T-cell (primary cell): Measurements from ENCODE around the gene PTPRT. TPM values are rescaled to one million over a fixed set of nuclear protein-coding genes. Genes with fewer than 3 reads are reported as not detected.

Source experiments
- ATAC-seq, 4 experiments: fragments of 200-7000 bp in 3 of 4; fragments of 150-1000 bp in 1 of 4; cut with Tn5 transposase; replicated peaks in 1 of 4; 1 replicate in 3 of 4; 2 replicates in 1 of 4; pipeline ENCODE4 v1.10.0; 2021; ENCODE audit warnings: moderate library complexity in 3 of 4, mild to moderate bottlenecking in 2 of 4, moderate number of reproducible peaks in 1 of 4
- CTCF ChIA-PET, 2 donors: fragments of 300-600 bp; sonication (Branson Sonifier 250); formaldehyde crosslinking; loops; one replicate each; lab custom pipeline; 2022; ENCODE audit warnings: antibody characterized with exemption in 2 of 2; lab: Charles Lee
- POLR2A ChIA-PET, 2 donors: fragments of 300-600 bp; sonication (Branson Sonifier 250); formaldehyde crosslinking; loops; one replicate each; lab custom pipeline; 2022; ENCODE audit warnings: antibody characterized with exemption in 2 of 2; lab: Charles Lee
- DNase-seq, 35 experiments: peaks; one replicate each; pipeline versions ENCODE4 v3.0.0 to v3.0.0-alpha.2; 2013 to 2023
- H3K27ac ChIP-seq: one replicate; pipeline ENCODE4 v1.5.1; 2013; ENCODE audit warnings: low read length
- H3K27me3 ChIP-seq, 2 experiments: replicated peaks in 1 of 2; 1 replicate in 1 of 2; 2 replicates in 1 of 2; pipeline versions ENCODE4 v1.6.1 to v1.7.0; 2013; ENCODE audit warnings: low read length in 1 of 2, mixed read lengths in 1 of 2; ENCODE audit not compliant: control insufficient read depth in 2 of 2, insufficient read depth in 2 of 2; ENCODE audit errors: extremely low read depth in 1 of 2
- H3K36me3 ChIP-seq, 2 donors: 1 replicate in 1 of 2; 2 replicates in 1 of 2; pipeline versions ENCODE4 v1.6.1 to v1.7.0; 2013; ENCODE audit warnings: low read length in 1 of 2; ENCODE audit not compliant: control insufficient read depth in 2 of 2, insufficient read depth in 1 of 2; ENCODE audit errors: extremely low read depth in 1 of 2
- H3K4me1 ChIP-seq, 2 experiments: 1 replicate in 1 of 2; 2 replicates in 1 of 2; pipeline versions ENCODE4 v1.6.1 to v1.7.0; 2013; ENCODE audit warnings: low read length in 2 of 2, mixed read lengths in 1 of 2; ENCODE audit not compliant: insufficient read depth in 2 of 2, control insufficient read depth in 1 of 2; ENCODE audit errors: extremely low read depth in 1 of 2
- H3K4me3 ChIP-seq, 2 donors: 1 replicate in 1 of 2; 2 replicates in 1 of 2; pipeline versions ENCODE4 v1.5.1 to v1.7.0; 2013; ENCODE audit warnings: mild to moderate bottlenecking in 2 of 2, low read length in 1 of 2, moderate library complexity in 1 of 2; ENCODE audit not compliant: control insufficient read depth in 1 of 2; ENCODE audit errors: extremely low read depth in 1 of 2
- H3K9me3 ChIP-seq: 2 replicates; pipeline ENCODE4 v1.7.0; 2013
- H3K27ac Mint-ChIP-seq, 2 donors: one replicate each; pipeline ENCODE4 v1.8.0; 2020 to 2021; ENCODE audit warnings: mild to moderate bottlenecking in 2 of 2, mixed read lengths in 2 of 2
- H3K27me3 Mint-ChIP-seq, 2 donors: one replicate each; pipeline ENCODE4 v1.8.0; 2021 to 2022; ENCODE audit warnings: mixed read lengths in 2 of 2
- H3K36me3 Mint-ChIP-seq: one replicate; pipeline ENCODE4 v1.8.0; 2021; ENCODE audit warnings: mixed read lengths
- H3K4me1 Mint-ChIP-seq, 3 donors: one replicate each; pipeline ENCODE4 v1.8.0; 2020 to 2022; ENCODE audit warnings: mixed read lengths in 3 of 3, mild to moderate bottlenecking in 1 of 3
- H3K4me3 Mint-ChIP-seq, 3 donors: one replicate each; pipeline ENCODE4 v1.8.0; 2020 to 2022; ENCODE audit warnings: mild to moderate bottlenecking in 3 of 3, mixed read lengths in 3 of 3, moderate library complexity in 3 of 3
- H3K9me3 Mint-ChIP-seq, 3 donors: one replicate each; pipeline ENCODE4 v1.8.0; 2020 to 2022; ENCODE audit warnings: mixed read lengths in 3 of 3
- WGBS: methylation state at CpG from one replicate; pipeline ENCODE4 v1.1.5; 2013; ENCODE audit warnings: missing lambda C conversion rate; ENCODE audit not compliant: insufficient coverage; 5-methylcytosine and 5-hydroxymethylcytosine counted together
- total RNA-seq, 35 experiments: library from RNA in 6 of 35; stranded (reverse) in 6 of 35; fragments of 120-200 nt in 1 of 35; gene quantifications; one replicate each; pipeline versions ENCODE4 v1.2.1 to v1.2.4 and lab custom pipeline; 2013 to 2026

Gene PTPRT
- total RNA-seq, 5 donors from 2014 or later (not counting 1 experiment from before 2014, with no cell fraction given) = not detected

GRCh38 chr20:42359617-42360016 is 830.1 kb downstream of the PTPRT start:
- H3K9me3 Mint-ChIP-seq = peaks cover 0 to 8% (median 2%) of the 10 kb centered on the region in 3 donors
- no peaks in the 10 kb centered on the region for H3K27me3 ChIP-seq
- no peak overlapping the region for H3K4me3 Mint-ChIP-seq
- no peaks in the 10 kb centered on the region for H3K4me1 Mint-ChIP-seq
- DNase-seq = no peak
- no peak for ATAC-seq
- no peak overlapping the region for H3K4me3 ChIP-seq
- no peaks in the 10 kb centered on the region for H3K36me3 ChIP-seq
- POLR2A ChIA-PET = no interaction called here
- H3K36me3 Mint-ChIP-seq = no peaks in the 10 kb centered on the region
- CTCF ChIA-PET = no interaction called here
- no peak overlapping the region for H3K27ac Mint-ChIP-seq
- no peaks in the 10 kb centered on the region for H3K9me3 ChIP-seq
- no peaks in the 10 kb centered on the region for H3K4me1 ChIP-seq
- H3K27ac ChIP-seq = no peak overlapping the region
- WGBS = 81% methylated on average over 7 of the region's 10 CpGs
- no peaks in the 10 kb centered on the region for H3K27me3 Mint-ChIP-seq

GRCh38 chr20:42352096-42352495 is 837.6 kb downstream of the PTPRT start:
- Histone ChIP-seq H3K27me3 (no peaks in the 10 kb centered on the region), H3K9me3 (no peaks in the 10 kb centered on the region), H3K4me1 (no peaks in the 10 kb centered on the region), H3K36me3 (no peaks in the 10 kb centered on the region), H3K27ac (no peak overlapping the region), H3K4me3 (no peak overlapping the region)
- no peak for DNase-seq
- no peak overlapping the region for H3K27ac Mint-ChIP-seq
- no peaks in the 10 kb centered on the region for H3K27me3 Mint-ChIP-seq
- H3K4me3 Mint-ChIP-seq = no peak overlapping the region
- ChIA-PET POLR2A (no interaction called here), CTCF (no interaction called here)
- peaks cover 0 to 12% (median 0%) of the 10 kb centered on the region in 3 donors for H3K9me3 Mint-ChIP-seq
- H3K4me1 Mint-ChIP-seq = no peaks in the 10 kb centered on the region
- H3K36me3 Mint-ChIP-seq = no peaks in the 10 kb centered on the region
- WGBS = no CpG with 5 or more reads among the region's 6 CpGs
- no peak for ATAC-seq

- Mint-ChIP-seq H3K9me3 (peaks cover 0 to 15% (median 0%) of the 10 kb centered on the region in 3 donors), H3K27me3 (no peaks in the 10 kb centered on the region), H3K27ac (no peak overlapping the region)
Measured at GRCh38 chr20:42350521-42350920, 839.2 kb downstream of the PTPRT start.

GRCh38 chr20:42346189-42347170 is 843.2 kb downstream of the PTPRT start:
- peaks cover 0 to 4% of the 10 kb centered on the region in 2 donors for H3K27me3 Mint-ChIP-seq
- WGBS = 96% methylated on average over 3 of the region's 10 CpGs
- no peaks in the 10 kb centered on the region for H3K4me1 ChIP-seq
- no peaks in the 10 kb centered on the region for H3K9me3 ChIP-seq
- no peak overlapping the region for H3K27ac ChIP-seq
- no peak overlapping the region for H3K4me3 ChIP-seq
- CTCF ChIA-PET = interaction anchor here in 1 of 2 donors (0.7 kb wide), 1 partner anchor 12 kb away, joined by 3 read pairs; no protein-coding TSS in a partner anchor
- H3K36me3 ChIP-seq = no peaks in the 10 kb centered on the region
- no peaks in the 10 kb centered on the region for H3K36me3 Mint-ChIP-seq
- DNase-seq (no peak), ATAC-seq (no peak)
- no peaks in the 10 kb centered on the region for H3K27me3 ChIP-seq
- H3K4me3 Mint-ChIP-seq = no peak overlapping the region
- no peak overlapping the region for H3K27ac Mint-ChIP-seq
- H3K4me1 Mint-ChIP-seq = no peaks in the 10 kb centered on the region
- H3K9me3 Mint-ChIP-seq = peaks cover 0 to 29% (median 6%) of the 10 kb centered on the region in 3 donors
- POLR2A ChIA-PET = no interaction called here

More at GRCh38 chr20:42350521-42350920, 839.2 kb downstream of the PTPRT start:
- ATAC-seq = no peak
- Histone ChIP-seq H3K27ac (no peak overlapping the region), H3K4me3 (no peak overlapping the region), H3K27me3 (no peaks in the 10 kb centered on the region), H3K36me3 (no peaks in the 10 kb centered on the region), H3K4me1 (no peaks in the 10 kb centered on the region), H3K9me3 (no peaks in the 10 kb centered on the region)
- 75% methylated on average over 4 of the region's 7 CpGs for WGBS
- ChIA-PET CTCF (no interaction called here), POLR2A (no interaction called here)
- no peaks in the 10 kb centered on the region for H3K36me3 Mint-ChIP-seq
- no peak for DNase-seq
- no peak overlapping the region for H3K4me3 Mint-ChIP-seq
- no peaks in the 10 kb centered on the region for H3K4me1 Mint-ChIP-seq

- CTCF ChIA-PET = no interaction called here
- H3K4me3 ChIP-seq = no peak overlapping the region
- Mint-ChIP-seq H3K4me3 (no peak overlapping the region), H3K9me3 (peaks cover 0 to 31% (median 6%) of the 10 kb centered on the region in 3 donors), H3K36me3 (no peaks in the 10 kb centered on the region), H3K4me1 (no peaks in the 10 kb centered on the region), H3K27ac (no peak overlapping the region), H3K27me3 (peaks cover 0 to 4% of the 10 kb centered on the region in 2 donors)
- WGBS = no CpG with 5 or more reads among the region's 2 CpGs
- no peaks in the 10 kb centered on the region for H3K27me3 ChIP-seq
- POLR2A ChIA-PET = no interaction called here
- no peak overlapping the region for H3K27ac ChIP-seq
- H3K9me3 ChIP-seq = no peaks in the 10 kb centered on the region
- H3K36me3 ChIP-seq = no peaks in the 10 kb centered on the region
- no peaks in the 10 kb centered on the region for H3K4me1 ChIP-seq
- ATAC-seq (no peak), DNase-seq (no peak)
Measured at GRCh38 chr20:42341654-42342053, 848.1 kb downstream of the PTPRT start.

- CTCF ChIA-PET = no interaction called here
- H3K36me3 Mint-ChIP-seq = no peaks in the 10 kb centered on the region
- 95% methylated on average over 4 of the region's 4 CpGs for WGBS
- POLR2A ChIA-PET = no interaction called here
- Histone ChIP-seq H3K27me3 (no peaks in the 10 kb centered on the region), H3K4me3 (no peak overlapping the region), H3K27ac (no peak overlapping the region), H3K36me3 (no peaks in the 10 kb centered on the region), H3K9me3 (no peaks in the 10 kb centered on the region), H3K4me1 (no peaks in the 10 kb centered on the region)
- no peak overlapping the region for H3K4me3 Mint-ChIP-seq
- H3K27ac Mint-ChIP-seq = no peak overlapping the region
- DNase-seq (no peak), ATAC-seq (no peak)
- H3K27me3 Mint-ChIP-seq = peaks cover 0 to 4% of the 10 kb centered on the region in 2 donors
- no peaks in the 10 kb centered on the region for H3K4me1 Mint-ChIP-seq
- H3K9me3 Mint-ChIP-seq = peaks cover 0 to 23% (median 6%) of the 10 kb centered on the region in 3 donors
Measured at GRCh38 chr20:42340368-42340767, 849.3 kb downstream of the PTPRT start.
